K562 (cell line): ENCODE data around the gene DYNLT5. TPM values are rescaled to one million over a fixed set of nuclear protein-coding genes. Genes with fewer than 3 reads are reported as not detected.

Experiments used
- AFF1 ChIP-seq, 2 experiments: fragments of 450-650 bp; IDR thresholded peaks; 2 replicates each; pipeline ENCODE4 v1.6.1; 2018; ENCODE audit warnings: mild to moderate bottlenecking in 2 of 2, low read depth in 1 of 2; ENCODE audit not compliant: partially characterized antibody in 2 of 2
- BACH1 ChIP-seq: fragments of 200-800 bp; sonication (Bioruptor generic); IDR thresholded peaks from 2 replicates; pipeline ENCODE4 v1.6.1; 2016; ENCODE audit warnings: missing genetic modification characterization, missing compliant biosample characterization
- ERF ChIP-seq: fragments of 450-650 bp; formaldehyde crosslinking; IDR thresholded peaks from 2 replicates; pipeline ENCODE4 v1.4.0; 2020; ENCODE audit warnings: mild to moderate bottlenecking, mixed read lengths
- GABPB1 ChIP-seq: sonication (generic); formaldehyde crosslinking; IDR thresholded peaks from 2 replicates; pipeline ENCODE4 v1.8.0; 2022; ENCODE audit warnings: mild to moderate bottlenecking, missing genetic modification reagents
- GTF2A2 ChIP-seq: IDR thresholded peaks from 2 replicates; pipeline ENCODE4 v1.6.1; 2016; ENCODE audit warnings: mild to moderate bottlenecking, missing genetic modification characterization, missing compliant biosample characterization
- HBP1 ChIP-seq: fragments of 450-650 bp; formaldehyde crosslinking; IDR thresholded peaks from 2 replicates; pipeline ENCODE4 v1.4.0; 2022; ENCODE audit warnings: missing genetic modification characterization
- HDGF ChIP-seq: fragments of 450-650 bp; IDR thresholded peaks from 2 replicates; pipeline ENCODE4 v1.6.1; 2016
- MTF1 ChIP-seq: fragments of 250-450 bp; sonication (Bioruptor Pico); IDR thresholded peaks from 2 replicates; pipeline ENCODE4 v1.9.0; 2021; ENCODE audit warnings: moderate library complexity, mild to moderate bottlenecking, inconsistent platforms, borderline replicate concordance
- MXD1 ChIP-seq: fragments of 250-450 bp; sonication (Bioruptor Pico); IDR thresholded peaks from 2 replicates; pipeline ENCODE4 v1.8.0; 2021; ENCODE audit warnings: borderline replicate concordance, mild to moderate bottlenecking, moderate library complexity; ENCODE audit not compliant: poor library complexity, severe bottlenecking
- NCOA4 ChIP-seq: fragments of 450-650 bp; IDR thresholded peaks from 2 replicates; pipeline ENCODE4 v1.6.1; 2018; ENCODE audit warnings: mild to moderate bottlenecking; ENCODE audit not compliant: partially characterized antibody
- NFE2L1 ChIP-seq: fragments of 450-650 bp; IDR thresholded peaks from 2 replicates; pipeline ENCODE4 v1.6.1; 2016; ENCODE audit warnings: missing genetic modification characterization, low read depth, mild to moderate bottlenecking, missing compliant biosample characterization, moderate library complexity, borderline replicate concordance
- PHB ChIP-seq: fragments of 250-450 bp; sonication (Bioruptor Pico); IDR thresholded peaks from 2 replicates; pipeline ENCODE4 v1.5.0; 2021
- PHB2 ChIP-seq: fragments of 450-650 bp; IDR thresholded peaks from 2 replicates; pipeline ENCODE4 v1.6.1; 2017; ENCODE audit warnings: low read depth
- PTBP1 ChIP-seq: fragments of 200-400 bp; formaldehyde crosslinking; IDR thresholded peaks from 2 replicates; pipeline ENCODE4 v1.6.1; 2017; ENCODE audit warnings: low read depth, low read length
- PYGO2 ChIP-seq: fragments of 450-650 bp; IDR thresholded peaks from 2 replicates; pipeline ENCODE4 v1.6.1; 2016; ENCODE audit warnings: mild to moderate bottlenecking, missing genetic modification characterization, moderate library complexity, missing compliant biosample characterization
- SMARCA4 ChIP-seq: fragments of 450-650 bp; IDR thresholded peaks from 2 replicates; pipeline ENCODE4 v1.6.1; 2016
- TAF15 ChIP-seq: fragments of 200-400 bp; formaldehyde crosslinking; IDR thresholded peaks from 2 replicates; pipeline ENCODE4 v1.6.1; 2017; ENCODE audit warnings: mild to moderate bottlenecking, low read depth, low read length, moderate library complexity
- TCF3 ChIP-seq: sonication (generic); formaldehyde crosslinking; IDR thresholded peaks from 2 replicates; pipeline ENCODE4 v1.4.0; 2020; ENCODE audit warnings: mild to moderate bottlenecking, missing genetic modification reagents
- ZFP1 ChIP-seq: fragments of 450-650 bp; formaldehyde crosslinking; IDR thresholded peaks from 2 replicates; pipeline ENCODE4 v1.4.0; 2020; ENCODE audit warnings: mild to moderate bottlenecking, mixed read lengths
- ZNF717 ChIP-seq: fragments of 250-450 bp; sonication (Bioruptor Pico); IDR thresholded peaks from 2 replicates; pipeline ENCODE4 v1.5.0; 2021
- ZNF766 ChIP-seq: fragments of 200-800 bp; sonication (Bioruptor generic); conservative IDR thresholded peaks from 2 replicates; pipeline ENCODE4 v1.6.1; 2016; ENCODE audit warnings: missing genetic modification characterization, missing compliant biosample characterization
- ZNF77 ChIP-seq: fragments of 250-450 bp; sonication (Bioruptor Pico); IDR thresholded peaks from 2 replicates; pipeline ENCODE4 v1.5.0; 2020
- polyA plus RNA-seq, 8 experiments: library from polyadenylated mRNA; depleted of rRNA in 4 of 8; stranded (reverse) in 5 of 8; unstranded in 3 of 8; fragments of >200 nt; fragmentation: Nextera tagmentation in 2 of 8; fragmentation: Illumina TruSeq in 1 of 8; extraction: Ambion mirVana in 2 of 8; extraction: Trizol in 1 of 8; gene quantifications; 2 replicates each; pipeline versions ENCODE4 v1.2.1 to v1.2.3, GENCODE V29; 2011 to 2014; ENCODE audit warnings: inconsistent platforms in 1 of 8, missing spikeins in 1 of 8
- total RNA-seq, 7 experiments: library from RNA; depleted of rRNA in 6 of 7; stranded (reverse); fragments of >200 nt in 6 of 7; fragmentation: Illumina TruSeq in 2 of 7; extraction: Trizol in 2 of 7; gene quantifications; 2 replicates each; pipeline versions ENCODE4 v1.2.1 to v1.2.3, GENCODE V29; 2011 to 2021; ENCODE audit warnings: low replicate concordance in 1 of 7
- TF ChIP-seq, protein P1 (sequence below): fragments of 450-650 bp; IDR thresholded peaks from one replicate; pipeline ENCODE4 v1.6.1; 2018; ENCODE audit warnings: mild to moderate bottlenecking, moderate library complexity; ENCODE audit not compliant: partially characterized antibody

DYNLT5 gene
- total and polyA plus RNA-seq, 9 of the 15 experiments (the other 6 are each of a cell fraction or from before 2014, with no cell fraction given) = not detected

DNA sequence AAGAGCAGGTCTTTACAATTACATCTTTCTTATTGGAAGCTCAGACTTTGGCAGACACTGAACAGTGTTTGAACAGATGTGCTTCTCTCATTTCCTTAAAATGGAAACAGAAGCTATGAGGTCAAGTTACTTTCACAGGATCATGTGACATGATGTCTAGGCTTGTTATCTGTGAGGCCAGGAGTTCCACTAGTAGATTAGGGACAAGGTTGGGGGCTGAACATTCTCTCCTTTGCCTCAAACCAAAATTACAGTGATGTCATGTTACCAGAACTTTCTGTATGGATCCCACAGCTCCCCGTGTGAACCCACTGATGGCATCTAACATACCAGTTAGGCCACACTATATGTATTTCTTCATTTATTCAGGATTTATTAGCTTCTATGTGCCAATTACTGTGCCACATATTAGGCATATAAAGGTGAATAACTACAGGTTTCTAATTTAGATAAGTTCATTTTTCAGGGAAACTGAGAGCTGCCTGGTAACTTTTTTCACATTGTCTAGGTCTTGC, 6.0 kb downstream of the DYNLT5 start (continued):
- TF ChIP-seq TAF15 (no peak), NFE2L1 (no peak), ZNF766 (CRISPR knock-in tag) (no peak; the same call in 1 of the 2 replicates), PYGO2 (tag) (no peak), MTF1 (CRISPR knock-in tag) (no peak), NCOA4 (no peak), ZFP1 (CRISPR knock-in tag) (no peak), PHB2 (peak; percentile 53; the same call in 1 of the 2 replicates), HDGF (no peak), GABPB1 (CRISPR knock-in tag) (no peak), GTF2A2 (tag) (no peak), PHB (CRISPR knock-in tag) (no peak), MXD1 (no peak), BACH1 (tag) (no peak), ZNF77 (CRISPR knock-in tag) (no peak), AFF1 (IDR thresholded peaks at IDR 0.05; ENCODE audit: low read depth in 1 of 2, partially characterized antibody in 2 of 2) (peak; percentile 19 to 53), ERF (CRISPR knock-in tag) (no peak), ZNF717 (CRISPR knock-in tag) (no peak), PTBP1 (no peak), SMARCA4 (peak; percentile 96), HBP1 (CRISPR knock-in tag) (no peak), TCF3 (CRISPR knock-in tag) (peak; percentile 94)
- TF ChIP-seq, protein P1, sequence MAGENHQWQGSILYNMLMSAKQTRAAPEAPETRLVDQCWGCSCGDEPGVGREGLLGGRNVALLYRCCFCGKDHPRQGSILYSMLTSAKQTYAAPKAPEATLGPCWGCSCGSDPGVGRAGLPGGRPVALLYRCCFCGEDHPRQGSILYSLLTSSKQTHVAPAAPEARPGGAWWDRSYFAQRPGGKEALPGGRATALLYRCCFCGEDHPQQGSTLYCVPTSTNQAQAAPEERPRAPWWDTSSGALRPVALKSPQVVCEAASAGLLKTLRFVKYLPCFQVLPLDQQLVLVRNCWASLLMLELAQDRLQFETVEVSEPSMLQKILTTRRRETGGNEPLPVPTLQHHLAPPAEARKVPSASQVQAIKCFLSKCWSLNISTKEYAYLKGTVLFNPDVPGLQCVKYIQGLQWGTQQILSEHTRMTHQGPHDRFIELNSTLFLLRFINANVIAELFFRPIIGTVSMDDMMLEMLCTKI = no peak
